PC-3 (cell line): ENCODE measurements around the gene MRPS12.

Experiments used
- EZH2 ChIP-seq: fragments of 300-600 bp; sonication (generic); IDR thresholded peaks from one replicate; pipeline ENCODE4 v1.6.1; 2017; ENCODE audit warnings: antibody characterized with exemption, mild to moderate bottlenecking, low read length; ENCODE audit not compliant: unreplicated experiment
- TF ChIP-seq, protein P1 (sequence below): fragments of 300-600 bp; sonication (generic); conservative IDR thresholded peaks from 2 replicates; pipeline ENCODE4 v1.5.1; 2017; ENCODE audit warnings: antibody characterized with exemption, low read depth, mild to moderate bottlenecking, low read length

- TF ChIP-seq, protein P1, sequence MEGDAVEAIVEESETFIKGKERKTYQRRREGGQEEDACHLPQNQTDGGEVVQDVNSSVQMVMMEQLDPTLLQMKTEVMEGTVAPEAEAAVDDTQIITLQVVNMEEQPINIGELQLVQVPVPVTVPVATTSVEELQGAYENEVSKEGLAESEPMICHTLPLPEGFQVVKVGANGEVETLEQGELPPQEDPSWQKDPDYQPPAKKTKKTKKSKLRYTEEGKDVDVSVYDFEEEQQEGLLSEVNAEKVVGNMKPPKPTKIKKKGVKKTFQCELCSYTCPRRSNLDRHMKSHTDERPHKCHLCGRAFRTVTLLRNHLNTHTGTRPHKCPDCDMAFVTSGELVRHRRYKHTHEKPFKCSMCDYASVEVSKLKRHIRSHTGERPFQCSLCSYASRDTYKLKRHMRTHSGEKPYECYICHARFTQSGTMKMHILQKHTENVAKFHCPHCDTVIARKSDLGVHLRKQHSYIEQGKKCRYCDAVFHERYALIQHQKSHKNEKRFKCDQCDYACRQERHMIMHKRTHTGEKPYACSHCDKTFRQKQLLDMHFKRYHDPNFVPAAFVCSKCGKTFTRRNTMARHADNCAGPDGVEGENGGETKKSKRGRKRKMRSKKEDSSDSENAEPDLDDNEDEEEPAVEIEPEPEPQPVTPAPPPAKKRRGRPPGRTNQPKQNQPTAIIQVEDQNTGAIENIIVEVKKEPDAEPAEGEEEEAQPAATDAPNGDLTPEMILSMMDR, result no peak
- TF ChIP-seq EZH2, result no peak
Observed at GRCh38 chr19:38912600-38913514, 17.9 kb upstream of the MRPS12 start.
